ENCODE results near the gene ZDHHC7. TPM values are rescaled to one million over a fixed set of nuclear protein-coding genes. Genes with fewer than 3 reads are reported as not detected.

Gene ZDHHC7
- total RNA-seq, 1 experiment from 2014 or later: 39.1 TPM

GRCh38 chr16:84992717-84993075, 18.6 kb downstream of the ZDHHC7 start:
- no peak overlapping the region for H2BK20ac ChIP-seq (ENCODE audit: low read depth, low read length, poor library complexity, severe bottlenecking)
- peaks cover 7% of the 10 kb centered on the region for H3K79me1 ChIP-seq (ENCODE audit: insufficient read depth, low read depth, low read length, poor library complexity, severe bottlenecking)
- H3K27ac ChIP-seq (ENCODE audit: insufficient read length, low read depth, low read length): no peak overlapping the region
- Mint-ChIP-seq H3K4me1 (peaks cover 2 to 10% of the 10 kb centered on the region in 2 experiments; a peak in 2 of 4 replicates), H3K4me3 (no peak overlapping the region), H3K27me3 (ENCODE audit: low read depth) (no peaks in the 10 kb centered on the region; the same call in 1 of the 2 replicates), H3K36me3 (ENCODE audit: insufficient read depth in 1 of 3, low read depth in 3 of 3) (peaks cover 30 to 59% (median 58%) of the 10 kb centered on the region in 3 experiments; a peak in 6 of 7 replicates), H3K9me3 (no peaks in the 10 kb centered on the region), H3K27ac (peak overlapping the region in 1 of 3 experiments; percentile 11; a peak in 1 of 7 replicates)
- H2BK12ac ChIP-seq (ENCODE audit: insufficient read length, low read depth, low read length): no peak overlapping the region
- H3K9me3 ChIP-seq (ENCODE audit: control insufficient read depth, low read depth, low read length): no peaks in the 10 kb centered on the region
- no peak overlapping the region for H4K5ac ChIP-seq (ENCODE audit: insufficient read length, low read depth, low read length)
- no peak overlapping the region for H4K8ac ChIP-seq (replicated peaks; ENCODE audit: insufficient read length, low read depth, low read length)
- H3K23ac ChIP-seq (ENCODE audit: insufficient read length, low read depth, low read length): no peak overlapping the region
- no peak overlapping the region for H3K18ac ChIP-seq (ENCODE audit: insufficient read length, low read depth, low read length)
- no peak overlapping the region for H4K91ac ChIP-seq (ENCODE audit: insufficient read length, low read depth, low read length)
- H3K14ac ChIP-seq (ENCODE audit: insufficient read depth, low read length): no peak overlapping the region
- no peak overlapping the region for H2BK120ac ChIP-seq (ENCODE audit: low read depth, low read length, poor library complexity, severe bottlenecking)
- no peak overlapping the region for H3K9ac ChIP-seq (ENCODE audit: extremely low read depth, insufficient read length, low read length)
- H2BK15ac ChIP-seq (ENCODE audit: low read depth, low read length): no peak overlapping the region
- H3K4ac ChIP-seq (ENCODE audit: low read depth, low read length): no peak overlapping the region
- no peaks in the 10 kb centered on the region for H3K27me3 ChIP-seq (ENCODE audit: insufficient read depth, low read length)
- H3K56ac ChIP-seq (ENCODE audit: insufficient read length, low read depth, low read length): no peak overlapping the region
- H2AFZ ChIP-seq (ENCODE audit: low read length): no peak overlapping the region
- H3K79me2 ChIP-seq (ENCODE audit: insufficient read depth, low read length): peaks cover 2% of the 10 kb centered on the region; the same call in 1 of the 2 replicates
- H3K23me2 ChIP-seq (ENCODE audit: insufficient read length, low read depth, low read length, poor library complexity, severe bottlenecking): no peaks in the 10 kb centered on the region
- WGBS (ENCODE audit: extremely low coverage, insufficient read length, low lambda C conversion rate): no CpG with 5 or more reads among the region's 3 CpGs
- H3K4me1 ChIP-seq (ENCODE audit: insufficient read depth, low read length): no peaks in the 10 kb centered on the region
- H3T11ph ChIP-seq (ENCODE audit: low read length): no peak overlapping the region
- TF ChIP-seq CTCF (conservative IDR thresholded peaks at IDR 0.05): no peak
- no peak for DNase-seq
- H3K4me2 ChIP-seq (ENCODE audit: insufficient read depth, insufficient read length, low read length): no peak overlapping the region
- no peak overlapping the region for H2BK5ac ChIP-seq (ENCODE audit: insufficient read length, low read length)
- peaks cover 4% of the 10 kb centered on the region for H4K20me1 ChIP-seq (ENCODE audit: control insufficient read depth, insufficient read depth, insufficient read length)
- H2AK5ac ChIP-seq (ENCODE audit: insufficient read length, low read length): no peak overlapping the region

Measured in H9 (cell line).